K562 (cell line): ENCODE results near the gene UFC1. TPM values are rescaled to one million over a fixed set of nuclear protein-coding genes. Genes with fewer than 3 reads are reported as not detected.

Experiments used
- ATAC-seq: fragments of 200-7000 bp; cut with Tn5 transposase; 3 replicates; pipeline ENCODE4 v1.9.1; 2020; ENCODE audit warnings: moderate library complexity
- BruUV-seq: library from RNA; stranded (reverse); fragments of 400-500 nt; replicated peaks from 2 replicates; lab custom pipeline; 2021; lab: Mats Ljungman, UMichigan
- CTCF ChIA-PET: fragments of 300-600 bp; formaldehyde crosslinking; extraction: SDS; loops from one replicate; lab custom pipeline; 2021; ENCODE audit warnings: low intra/inter-chr PET ratio; lab: Yijun Ruan, JAX
- POLR2A ChIA-PET: fragments of 300-600, 350-650 bp; sonication (Branson Sonifier 250); formaldehyde crosslinking; extraction: SDS; loops from one replicate; lab custom pipeline; 2021; ENCODE audit warnings: antibody characterized with exemption, inconsistent platforms; lab: Yijun Ruan, JAX
- DNase-seq, 4 experiments: peaks; one replicate each; pipeline versions ENCODE4 v3.0.0 to v3.0.0-alpha.2; 2011 to 2018; ENCODE audit warnings: low spot score in 3 of 4, mixed read lengths in 3 of 4; ENCODE audit errors: extremely low read depth in 1 of 4
- FAIRE-seq: peaks from 2 replicates; lab custom pipeline; 2011; peaks lifted over from hg19 to GRCh38; lab: Jason Lieb, UNC
- H2AFZ ChIP-seq: 2 replicates; pipeline ENCODE4 v1.6.0; 2011; ENCODE audit warnings: low read depth, low read length, control low read depth, inconsistent platforms
- H3K27ac ChIP-seq: fragments of 200-600 bp; 3 replicates; pipeline ENCODE4 v1.8.0; 2011; ENCODE audit warnings: low read depth, mild to moderate bottlenecking, control low read depth, inconsistent platforms, low read length, moderate library complexity, mixed read lengths; ENCODE audit errors: extremely low read depth
- H3K27me3 ChIP-seq, 2 experiments: fragments of 300-600 bp in 1 of 2; 2 replicates in 1 of 2; 3 replicates in 1 of 2; pipeline versions ENCODE4 v1.6.0 to v1.8.0; 2011; ENCODE audit warnings: inconsistent platforms in 2 of 2, low read length in 2 of 2, mild to moderate bottlenecking in 1 of 2, mixed read lengths in 1 of 2, moderate library complexity in 1 of 2; ENCODE audit not compliant: control insufficient read depth in 2 of 2, insufficient read depth in 2 of 2
- H3K36me3 ChIP-seq: fragments of 300-600 bp; 3 replicates; pipeline ENCODE4 v1.8.0; 2011; ENCODE audit warnings: mild to moderate bottlenecking, low read length, inconsistent platforms; ENCODE audit not compliant: control insufficient read depth, insufficient read depth
- H3K4me1 ChIP-seq, 2 experiments: fragments of 200-600 bp in 1 of 2; replicated peaks in 1 of 2; 2 replicates in 1 of 2; 3 replicates in 1 of 2; pipeline versions ENCODE4 v1.5.1 to v1.8.0; 2011; ENCODE audit warnings: inconsistent platforms in 2 of 2, low read length in 2 of 2, mild to moderate bottlenecking in 1 of 2, mixed read lengths in 1 of 2, moderate library complexity in 1 of 2; ENCODE audit not compliant: control insufficient read depth in 2 of 2, insufficient read depth in 2 of 2
- H3K4me2 ChIP-seq: 2 replicates; pipeline ENCODE4 v1.6.1; 2011; ENCODE audit warnings: low read length, control low read depth, inconsistent platforms, mixed read lengths; ENCODE audit not compliant: insufficient read depth
- H3K4me3 ChIP-seq: fragments of 200-600 bp; sonication (generic), shearing (Covaris generic); 2 replicates; pipeline ENCODE4 v1.5.1; 2016; ENCODE audit warnings: control low read depth, inconsistent platforms
- H3K79me2 ChIP-seq: fragments of 200-600 bp; 3 replicates; pipeline ENCODE4 v1.8.0; 2011; ENCODE audit warnings: low read length, inconsistent platforms; ENCODE audit not compliant: control insufficient read depth, insufficient read depth
- H3K9ac ChIP-seq, 2 experiments: 2 replicates each; pipeline versions ENCODE4 v1.6.0 to v1.6.1; 2011; ENCODE audit warnings: low read depth in 2 of 2, low read length in 2 of 2, control low read depth in 1 of 2, inconsistent platforms in 1 of 2, mild to moderate bottlenecking in 1 of 2, mixed read lengths in 1 of 2; ENCODE audit not compliant: insufficient read depth in 1 of 2
- H3K9me1 ChIP-seq: one replicate; pipeline ENCODE4 v1.6.0; 2011; ENCODE audit warnings: inconsistent platforms, mild to moderate bottlenecking, low read length, moderate library complexity; ENCODE audit not compliant: control insufficient read depth, insufficient read depth
- H3K9me3 ChIP-seq: replicated peaks from 2 replicates; pipeline ENCODE4 v1.5.1; 2011; ENCODE audit warnings: low read depth, low read length, inconsistent platforms; ENCODE audit not compliant: control insufficient read depth, insufficient read depth
- H4K20me1 ChIP-seq: replicated peaks from 2 replicates; pipeline ENCODE4 v1.6.1; 2011; ENCODE audit warnings: low read length, inconsistent platforms, mixed read lengths; ENCODE audit not compliant: control insufficient read depth, insufficient read depth
- ARID2 ChIP-seq: fragments of 450-650 bp; IDR thresholded peaks from 2 replicates; pipeline ENCODE4 v1.6.1; 2017; ENCODE audit warnings: antibody characterized with exemption, mild to moderate bottlenecking
- ATF7 ChIP-seq: fragments of 450-650 bp; IDR thresholded peaks from 2 replicates; pipeline ENCODE4 v1.7.1; 2014; ENCODE audit warnings: mild to moderate bottlenecking, moderate library complexity
- E2F3 ChIP-seq: fragments of 250-450 bp; sonication (Bioruptor Pico); IDR thresholded peaks from 2 replicates; pipeline ENCODE4 v1.4.0; 2020; ENCODE audit warnings: mild to moderate bottlenecking
- EP400 ChIP-seq: fragments of 450-650 bp; IDR thresholded peaks from 2 replicates; pipeline ENCODE4 v1.6.1; 2017; ENCODE audit warnings: antibody characterized with exemption, mild to moderate bottlenecking, moderate library complexity
- FOXA1 ChIP-seq: fragments of 450-650 bp; IDR thresholded peaks from 2 replicates; pipeline ENCODE4 v1.6.1; 2016; ENCODE audit warnings: mild to moderate bottlenecking, borderline replicate concordance
- FOXJ2 ChIP-seq: fragments of 200-800 bp; sonication (Bioruptor generic); IDR thresholded peaks from 2 replicates; pipeline ENCODE4 v1.6.1; 2016; ENCODE audit warnings: missing genetic modification characterization, missing compliant biosample characterization
- TAF9B ChIP-seq: fragments of 450-650 bp; IDR thresholded peaks from 2 replicates; pipeline ENCODE4 v1.6.1; 2018; ENCODE audit warnings: mild to moderate bottlenecking; ENCODE audit not compliant: partially characterized antibody
- TEAD2 ChIP-seq: fragments of 450-650 bp; IDR thresholded peaks from 2 replicates; pipeline ENCODE4 v1.6.1; 2016; ENCODE audit warnings: missing genetic modification characterization, control low read depth, missing compliant biosample characterization
- TEAD4 ChIP-seq, 2 experiments: sonication (generic) in 1 of 2; formaldehyde crosslinking in 1 of 2; IDR thresholded peaks; 2 replicates each; pipeline versions ENCODE4 v1.6.1 to v1.8.0; 2012 to 2022; ENCODE audit warnings: borderline replicate concordance in 1 of 2, inconsistent platforms in 1 of 2, low read length in 1 of 2, mild to moderate bottlenecking in 1 of 2, missing genetic modification reagents in 1 of 2
- ZNF766 ChIP-seq: fragments of 200-800 bp; sonication (Bioruptor generic); conservative IDR thresholded peaks from 2 replicates; pipeline ENCODE4 v1.6.1; 2016; ENCODE audit warnings: missing genetic modification characterization, missing compliant biosample characterization
- WGBS: fragments of 100-300 bp; shearing (Covaris generic); methylation state at CpG from one replicate; pipeline ENCODE4 v1.1.6; 2016; ENCODE audit warnings: low coverage, mixed read lengths; ENCODE audit not compliant: insufficient coverage; ENCODE audit errors: missing lambda C conversion rate; 5-methylcytosine and 5-hydroxymethylcytosine counted together
- in situ Hi-C: fragments of 300-500 bp; cut with MboI; formaldehyde crosslinking; loops from 4 replicates; pipeline ENCODE4 v1.15.0; 2018; ENCODE audit warnings: inconsistent platforms, mixed read lengths
- intact Hi-C: fragments of 100-400 bp; cut with micrococcal nuclease; formaldehyde crosslinking; loops from 2 replicates; pipeline ENCODE4 v1.14.2; 2022
- polyA plus RNA-seq, 8 experiments: library from polyadenylated mRNA; depleted of rRNA in 4 of 8; stranded (reverse) in 5 of 8; unstranded in 3 of 8; fragments of >200 nt; fragmentation: Nextera tagmentation in 2 of 8; fragmentation: Illumina TruSeq in 1 of 8; extraction: Ambion mirVana in 2 of 8; extraction: Trizol in 1 of 8; gene quantifications; 2 replicates each; pipeline versions ENCODE4 v1.2.1 to v1.2.3, GENCODE V29; 2011 to 2014; ENCODE audit warnings: inconsistent platforms in 1 of 8, missing spikeins in 1 of 8
- total RNA-seq, 7 experiments: library from RNA; depleted of rRNA in 6 of 7; stranded (reverse); fragments of >200 nt in 6 of 7; fragmentation: Illumina TruSeq in 2 of 7; extraction: Trizol in 2 of 7; gene quantifications; 2 replicates each; pipeline versions ENCODE4 v1.2.1 to v1.2.3, GENCODE V29; 2011 to 2021; ENCODE audit warnings: low replicate concordance in 1 of 7
- TF ChIP-seq, protein P1 (sequence below): fragments of 250-450 bp; sonication (Bioruptor Pico); IDR thresholded peaks from 2 replicates; pipeline ENCODE4 v1.5.1; 2021; ENCODE audit warnings: mild to moderate bottlenecking
- TF ChIP-seq, protein P2 (sequence below): fragments of 250-450 bp; sonication (Bioruptor Pico); IDR thresholded peaks from 2 replicates; pipeline ENCODE4 v1.8.0; 2022; ENCODE audit warnings: moderate library complexity, mild to moderate bottlenecking, inconsistent platforms
- TF ChIP-seq, protein P3 (sequence below): fragments of 450-650 bp; IDR thresholded peaks from 2 replicates; pipeline ENCODE4 v1.6.1; 2018; ENCODE audit not compliant: partially characterized antibody
- TF ChIP-seq, protein P4 (sequence below): IDR thresholded peaks from 3 replicates; pipeline ENCODE4 v1.6.1; 2011; ENCODE audit warnings: borderline replicate concordance, mild to moderate bottlenecking, moderate library complexity; ENCODE audit not compliant: insufficient read length; ENCODE audit errors: extremely low read depth

UFC1 gene
- total and polyA plus RNA-seq, 9 of the 15 experiments (the other 6 are each of a cell fraction or from before 2014, with no cell fraction given), result 92.8 to 220 (median 161) TPM

DNA sequence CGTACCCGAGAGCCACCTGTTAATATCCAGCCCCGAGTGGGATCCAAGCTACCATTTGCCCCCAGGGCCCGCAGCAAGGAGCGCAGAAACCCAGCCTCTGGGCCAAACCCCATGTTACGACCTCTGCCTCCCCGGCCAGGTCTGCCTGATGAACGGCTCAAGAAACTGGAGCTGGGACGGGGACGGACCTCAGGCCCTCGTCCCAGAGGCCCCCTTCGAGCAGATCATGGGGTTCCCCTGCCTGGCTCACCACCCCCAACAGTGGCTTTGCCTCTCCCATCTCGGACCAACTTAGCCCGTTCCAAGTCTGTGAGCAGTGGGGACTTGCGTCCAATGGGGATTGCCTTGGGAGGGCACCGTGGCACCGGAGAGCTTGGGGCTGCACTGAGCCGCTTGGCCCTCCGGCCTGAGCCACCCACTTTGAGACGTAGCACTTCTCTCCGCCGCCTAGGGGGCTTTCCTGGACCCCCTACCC lies 6.9 kb downstream of the UFC1 start:
- peak overlapping the region; percentile 95 for H3K4me2 ChIP-seq
- in situ Hi-C loops, result no loop called here
- 90% methylated on average over 18 of the region's 22 CpGs for WGBS
- no peak overlapping the region for H2AFZ ChIP-seq
- H3K27ac ChIP-seq, result peak overlapping the region; percentile 78; the same call in 2 of the 3 replicates
- H3K9me3 ChIP-seq, result no peaks in the 10 kb centered on the region
- H3K79me2 ChIP-seq, result peaks cover 58% of the 10 kb centered on the region
- DNase-seq (no peak), ATAC-seq (no peak), FAIRE-seq (no peak)
- intact Hi-C loops, result no loop called here
- no peaks in the 10 kb centered on the region for H4K20me1 ChIP-seq
- CTCF ChIA-PET, result no interaction called here
- POLR2A ChIA-PET, result interaction anchor here (1.1 to 1.7 kb wide), 3 partner anchors 13 to 141 kb away, joined by 3 to 4 read pairs (median 4); no protein-coding TSS in a partner anchor
- no TSS peak for BruUV-seq
- no peaks in the 10 kb centered on the region for H3K27me3 ChIP-seq
- H3K9me1 ChIP-seq, result no peaks in the 10 kb centered on the region
- peaks cover 60 to 63% of the 10 kb centered on the region in 2 experiments for H3K4me1 ChIP-seq
- H3K4me3 ChIP-seq, result peak overlapping the region; percentile 75; the same call in 1 of the 2 replicates
- peak overlapping the region; percentile 65 to 88 for H3K9ac ChIP-seq
- peaks cover 69% of the 10 kb centered on the region for H3K36me3 ChIP-seq
- TF ChIP-seq TAF9B, result no peak
- TF ChIP-seq, protein P1, sequence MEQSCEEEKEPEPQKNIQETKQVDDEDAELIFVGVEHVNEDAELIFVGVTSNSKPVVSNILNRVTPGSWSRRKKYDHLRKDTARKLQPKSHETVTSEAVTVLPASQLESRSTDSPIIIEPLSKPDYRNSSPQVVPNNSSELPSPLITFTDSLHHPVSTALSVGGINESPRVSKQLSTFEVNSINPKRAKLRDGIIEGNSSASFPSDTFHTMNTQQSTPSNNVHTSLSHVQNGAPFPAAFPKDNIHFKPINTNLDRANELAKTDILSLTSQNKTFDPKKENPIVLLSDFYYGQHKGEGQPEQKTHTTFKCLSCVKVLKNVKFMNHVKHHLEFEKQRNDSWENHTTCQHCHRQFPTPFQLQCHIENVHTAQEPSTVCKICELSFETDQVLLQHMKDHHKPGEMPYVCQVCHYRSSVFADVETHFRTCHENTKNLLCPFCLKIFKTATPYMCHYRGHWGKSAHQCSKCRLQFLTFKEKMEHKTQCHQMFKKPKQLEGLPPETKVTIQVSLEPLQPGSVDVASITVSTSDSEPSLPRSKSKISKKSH, result no peak
- TF ChIP-seq FOXJ2 (tag), result no peak
- no peak for TF ChIP-seq TEAD2
- TF ChIP-seq, protein P2, sequence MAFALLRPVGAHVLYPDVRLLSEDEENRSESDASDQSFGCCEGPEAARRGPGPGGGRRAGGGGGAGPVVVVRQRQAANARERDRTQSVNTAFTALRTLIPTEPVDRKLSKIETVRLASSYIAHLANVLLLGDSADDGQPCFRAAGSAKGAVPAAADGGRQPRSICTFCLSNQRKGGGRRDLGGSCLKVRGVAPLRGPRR (CRISPR knock-in tag), result no peak
- TF ChIP-seq ARID2, result no peak
- no peak for TF ChIP-seq FOXA1
- no peak for TF ChIP-seq ZNF766 (CRISPR knock-in tag)
- peak; percentile 63 for TF ChIP-seq ATF7
- TF ChIP-seq TEAD4 (IDR thresholded peaks at IDR 0.05; ENCODE audit: low read length), result no peak
- no peak for TF ChIP-seq TEAD4 (CRISPR knock-in tag; IDR thresholded peaks at IDR 0.05; ENCODE audit: borderline replicate concordance)
- TF ChIP-seq E2F3, result no peak
- TF ChIP-seq, protein P3, sequence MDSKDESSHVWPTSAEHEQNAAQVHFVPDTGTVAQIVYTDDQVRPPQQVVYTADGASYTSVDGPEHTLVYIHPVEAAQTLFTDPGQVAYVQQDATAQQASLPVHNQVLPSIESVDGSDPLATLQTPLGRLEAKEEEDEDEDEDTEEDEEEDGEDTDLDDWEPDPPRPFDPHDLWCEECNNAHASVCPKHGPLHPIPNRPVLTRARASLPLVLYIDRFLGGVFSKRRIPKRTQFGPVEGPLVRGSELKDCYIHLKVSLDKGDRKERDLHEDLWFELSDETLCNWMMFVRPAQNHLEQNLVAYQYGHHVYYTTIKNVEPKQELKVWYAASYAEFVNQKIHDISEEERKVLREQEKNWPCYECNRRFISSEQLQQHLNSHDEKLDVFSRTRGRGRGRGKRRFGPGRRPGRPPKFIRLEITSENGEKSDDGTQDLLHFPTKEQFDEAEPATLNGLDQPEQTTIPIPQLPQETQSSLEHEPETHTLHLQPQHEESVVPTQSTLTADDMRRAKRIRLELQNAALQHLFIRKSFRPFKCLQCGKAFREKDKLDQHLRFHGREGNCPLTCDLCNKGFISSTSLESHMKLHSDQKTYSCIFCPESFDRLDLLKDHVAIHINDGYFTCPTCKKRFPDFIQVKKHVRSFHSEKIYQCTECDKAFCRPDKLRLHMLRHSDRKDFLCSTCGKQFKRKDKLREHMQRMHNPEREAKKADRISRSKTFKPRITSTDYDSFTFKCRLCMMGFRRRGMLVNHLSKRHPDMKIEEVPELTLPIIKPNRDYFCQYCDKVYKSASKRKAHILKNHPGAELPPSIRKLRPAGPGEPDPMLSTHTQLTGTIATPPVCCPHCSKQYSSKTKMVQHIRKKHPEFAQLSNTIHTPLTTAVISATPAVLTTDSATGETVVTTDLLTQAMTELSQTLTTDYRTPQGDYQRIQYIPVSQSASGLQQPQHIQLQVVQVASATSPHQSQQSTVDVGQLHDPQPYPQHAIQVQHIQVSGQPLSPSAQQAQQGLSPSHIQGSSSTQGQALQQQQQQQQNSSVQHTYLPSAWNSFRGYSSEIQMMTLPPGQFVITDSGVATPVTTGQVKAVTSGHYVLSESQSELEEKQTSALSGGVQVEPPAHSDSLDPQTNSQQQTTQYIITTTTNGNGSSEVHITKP, result peak; percentile 98
- TF ChIP-seq, protein P4, sequence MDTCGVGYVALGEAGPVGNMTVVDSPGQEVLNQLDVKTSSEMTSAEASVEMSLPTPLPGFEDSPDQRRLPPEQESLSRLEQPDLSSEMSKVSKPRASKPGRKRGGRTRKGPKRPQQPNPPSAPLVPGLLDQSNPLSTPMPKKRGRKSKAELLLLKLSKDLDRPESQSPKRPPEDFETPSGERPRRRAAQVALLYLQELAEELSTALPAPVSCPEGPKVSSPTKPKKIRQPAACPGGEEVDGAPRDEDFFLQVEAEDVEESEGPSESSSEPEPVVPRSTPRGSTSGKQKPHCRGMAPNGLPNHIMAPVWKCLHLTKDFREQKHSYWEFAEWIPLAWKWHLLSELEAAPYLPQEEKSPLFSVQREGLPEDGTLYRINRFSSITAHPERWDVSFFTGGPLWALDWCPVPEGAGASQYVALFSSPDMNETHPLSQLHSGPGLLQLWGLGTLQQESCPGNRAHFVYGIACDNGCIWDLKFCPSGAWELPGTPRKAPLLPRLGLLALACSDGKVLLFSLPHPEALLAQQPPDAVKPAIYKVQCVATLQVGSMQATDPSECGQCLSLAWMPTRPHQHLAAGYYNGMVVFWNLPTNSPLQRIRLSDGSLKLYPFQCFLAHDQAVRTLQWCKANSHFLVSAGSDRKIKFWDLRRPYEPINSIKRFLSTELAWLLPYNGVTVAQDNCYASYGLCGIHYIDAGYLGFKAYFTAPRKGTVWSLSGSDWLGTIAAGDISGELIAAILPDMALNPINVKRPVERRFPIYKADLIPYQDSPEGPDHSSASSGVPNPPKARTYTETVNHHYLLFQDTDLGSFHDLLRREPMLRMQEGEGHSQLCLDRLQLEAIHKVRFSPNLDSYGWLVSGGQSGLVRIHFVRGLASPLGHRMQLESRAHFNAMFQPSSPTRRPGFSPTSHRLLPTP, result no peak
- no peak for TF ChIP-seq EP400
